WTC11 (cell line): Measurements from ENCODE around the gene ZFR. TPM values are rescaled to one million over a fixed set of nuclear protein-coding genes. Genes with fewer than 3 reads are reported as not detected.

Experiments
- ATAC-seq: fragments of 200-7000 bp; cut with Tn5 transposase; 2 replicates; pipeline ENCODE4 v1.10.0; 2021; ENCODE audit warnings: mild to moderate bottlenecking, moderate library complexity
- CTCF ChIA-PET: fragments of 300-600 bp; sonication (Branson Sonifier 250); formaldehyde crosslinking; loops from one replicate; lab custom pipeline; 2021; ENCODE audit warnings: antibody characterized with exemption; lab: Charles Lee
- POLR2A ChIA-PET: fragments of 350-600 bp; sonication (Branson Sonifier 250); formaldehyde crosslinking; loops from one replicate; lab custom pipeline; 2021; ENCODE audit warnings: antibody characterized with exemption; lab: Charles Lee
- DNase-seq: peaks from one replicate; pipeline ENCODE4 v3.0.0; 2021; ENCODE audit warnings: low spot score
- H3K27ac Mint-ChIP-seq: 2 replicates; pipeline ENCODE4 v1.8.0; 2021; ENCODE audit warnings: mixed read lengths
- H3K27me3 Mint-ChIP-seq: 2 replicates; pipeline ENCODE4 v1.8.0; 2021; ENCODE audit warnings: low read depth, mild to moderate bottlenecking, moderate library complexity, mixed read lengths
- H3K36me3 Mint-ChIP-seq: 2 replicates; pipeline ENCODE4 v1.8.0; 2021; ENCODE audit warnings: mixed read lengths
- H3K4me1 Mint-ChIP-seq: 2 replicates; pipeline ENCODE4 v1.8.0; 2022; ENCODE audit warnings: mixed read lengths
- H3K4me3 Mint-ChIP-seq: 2 replicates; pipeline ENCODE4 v1.8.0; 2021; ENCODE audit warnings: mild to moderate bottlenecking, moderate library complexity, mixed read lengths
- H3K9me3 Mint-ChIP-seq: 2 replicates; pipeline ENCODE4 v1.8.0; 2021; ENCODE audit warnings: mixed read lengths
- CREB1 ChIP-seq: sonication (generic); formaldehyde crosslinking; IDR thresholded peaks from 2 replicates; pipeline ENCODE4 v1.8.0; 2023; ENCODE audit warnings: mild to moderate bottlenecking, missing genetic modification reagents
- EMX1 ChIP-seq: fragments of 250-450 bp; sonication (Bioruptor Pico); IDR thresholded peaks from 2 replicates; pipeline ENCODE4 v1.8.0; 2021; ENCODE audit warnings: mild to moderate bottlenecking
- FOXJ3 ChIP-seq: sonication (generic); formaldehyde crosslinking; IDR thresholded peaks from 2 replicates; pipeline ENCODE4 v1.9.0; 2021; ENCODE audit warnings: missing genetic modification reagents, mild to moderate bottlenecking, borderline replicate concordance
- FOXP1 ChIP-seq: sonication (generic); formaldehyde crosslinking; IDR thresholded peaks from 2 replicates; pipeline ENCODE4 v1.8.0; 2022; ENCODE audit warnings: missing genetic modification reagents, mild to moderate bottlenecking, moderate library complexity, borderline replicate concordance
- GRHL2 ChIP-seq: fragments of 250-450 bp; sonication (Bioruptor Pico); IDR thresholded peaks from 2 replicates; pipeline ENCODE4 v1.8.0; 2022; ENCODE audit warnings: mild to moderate bottlenecking, moderate library complexity; ENCODE audit not compliant: insufficient replicate concordance, severe bottlenecking
- NFYB ChIP-seq: sonication (generic); formaldehyde crosslinking; conservative IDR thresholded peaks from 2 replicates; pipeline ENCODE4 v1.8.0; 2022; ENCODE audit warnings: low read depth, missing genetic modification reagents
- SMAD3 ChIP-seq: sonication (generic); formaldehyde crosslinking; IDR thresholded peaks from 2 replicates; pipeline ENCODE4 v1.8.0; 2022; ENCODE audit warnings: missing genetic modification reagents, mild to moderate bottlenecking, borderline replicate concordance
- SMAD4 ChIP-seq: sonication (generic); formaldehyde crosslinking; IDR thresholded peaks from 2 replicates; pipeline ENCODE4 v1.8.0; 2022; ENCODE audit warnings: mild to moderate bottlenecking, missing genetic modification reagents
- TEAD4 ChIP-seq: sonication (generic); formaldehyde crosslinking; IDR thresholded peaks from 2 replicates; pipeline ENCODE4 v1.8.0; 2022; ENCODE audit warnings: mild to moderate bottlenecking, missing genetic modification reagents
- ZMAT4 ChIP-seq: fragments of 250-450 bp; sonication (Bioruptor Pico); IDR thresholded peaks from 2 replicates; pipeline ENCODE4 v1.9.0; 2021; ENCODE audit warnings: mild to moderate bottlenecking
- ZNF263 ChIP-seq: sonication (generic); formaldehyde crosslinking; IDR thresholded peaks from 2 replicates; pipeline ENCODE4 v1.8.1; 2022; ENCODE audit warnings: low read depth, mild to moderate bottlenecking, moderate library complexity, missing genetic modification reagents
- ZNF317 ChIP-seq: sonication (generic); formaldehyde crosslinking; IDR thresholded peaks from 2 replicates; pipeline ENCODE4 v1.8.1; 2023; ENCODE audit warnings: low read depth, mild to moderate bottlenecking, moderate library complexity, missing genetic modification reagents, borderline replicate concordance
- total RNA-seq: library from RNA; stranded (reverse); gene quantifications from 3 replicates; pipeline ENCODE4 v1.2.3, GENCODE V29; 2021
- TF ChIP-seq, protein P1 (sequence below): sonication (generic); formaldehyde crosslinking; IDR thresholded peaks from 2 replicates; pipeline ENCODE4 v1.8.1; 2023; ENCODE audit warnings: mild to moderate bottlenecking, moderate library complexity, missing genetic modification reagents
- TF ChIP-seq, protein P2 (sequence below): sonication (generic); formaldehyde crosslinking; IDR thresholded peaks from 2 replicates; pipeline ENCODE4 v1.8.1; 2023; ENCODE audit warnings: mild to moderate bottlenecking, missing genetic modification reagents, moderate library complexity
- TF ChIP-seq, protein P3 (sequence below): sonication (generic); formaldehyde crosslinking; IDR thresholded peaks from 2 replicates; pipeline ENCODE4 v1.8.0; 2023; ENCODE audit warnings: mild to moderate bottlenecking, missing genetic modification reagents
- TF ChIP-seq, protein P4 (sequence below): fragments of 250-450 bp; sonication (Bioruptor Pico); IDR thresholded peaks from 2 replicates; pipeline ENCODE4 v1.9.0; 2021; ENCODE audit warnings: mild to moderate bottlenecking, borderline replicate concordance

Gene ZFR
- total RNA-seq, 1 experiment from 2014 or later = 64.5 TPM

DNA sequence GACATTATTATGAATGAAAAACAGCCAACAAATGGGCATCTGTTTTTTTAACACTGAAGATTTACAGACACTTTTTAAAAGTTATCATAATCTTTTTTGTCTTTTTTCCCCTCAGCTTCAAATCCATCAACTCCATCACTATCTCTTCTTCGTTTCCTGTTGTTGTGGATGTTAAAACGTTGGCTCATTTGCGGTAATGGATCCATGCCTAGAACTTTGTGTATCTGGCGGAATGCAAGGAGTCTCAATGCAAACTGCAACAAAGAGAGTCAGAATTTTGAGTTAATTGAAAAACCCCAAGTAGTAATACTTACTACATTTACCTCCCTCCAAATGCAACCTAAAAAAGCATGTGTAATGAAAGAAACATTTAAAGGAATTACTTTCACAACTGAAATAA, 88.9 kb downstream of the ZFR start (continued):
- TF ChIP-seq, protein P1, sequence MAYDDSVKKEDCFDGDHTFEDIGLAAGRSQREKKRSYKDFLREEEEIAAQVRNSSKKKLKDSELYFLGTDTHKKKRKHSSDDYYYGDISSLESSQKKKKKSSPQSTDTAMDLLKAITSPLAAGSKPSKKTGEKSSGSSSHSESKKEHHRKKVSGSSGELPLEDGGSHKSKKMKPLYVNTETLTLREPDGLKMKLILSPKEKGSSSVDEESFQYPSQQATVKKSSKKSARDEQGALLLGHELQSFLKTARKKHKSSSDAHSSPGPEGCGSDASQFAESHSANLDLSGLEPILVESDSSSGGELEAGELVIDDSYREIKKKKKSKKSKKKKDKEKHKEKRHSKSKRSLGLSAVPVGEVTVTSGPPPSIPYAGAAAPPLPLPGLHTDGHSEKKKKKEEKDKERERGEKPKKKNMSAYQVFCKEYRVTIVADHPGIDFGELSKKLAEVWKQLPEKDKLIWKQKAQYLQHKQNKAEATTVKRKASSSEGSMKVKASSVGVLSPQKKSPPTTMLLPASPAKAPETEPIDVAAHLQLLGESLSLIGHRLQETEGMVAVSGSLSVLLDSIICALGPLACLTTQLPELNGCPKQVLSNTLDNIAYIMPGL (CRISPR knock-in tag) = no peak
- no peak for TF ChIP-seq ZNF263 (CRISPR knock-in tag)
- TF ChIP-seq SMAD4 (CRISPR knock-in tag) = no peak
- TF ChIP-seq ZMAT4 (CRISPR knock-in tag) = no peak
- no peak for TF ChIP-seq FOXP1 (CRISPR knock-in tag)

DNA sequence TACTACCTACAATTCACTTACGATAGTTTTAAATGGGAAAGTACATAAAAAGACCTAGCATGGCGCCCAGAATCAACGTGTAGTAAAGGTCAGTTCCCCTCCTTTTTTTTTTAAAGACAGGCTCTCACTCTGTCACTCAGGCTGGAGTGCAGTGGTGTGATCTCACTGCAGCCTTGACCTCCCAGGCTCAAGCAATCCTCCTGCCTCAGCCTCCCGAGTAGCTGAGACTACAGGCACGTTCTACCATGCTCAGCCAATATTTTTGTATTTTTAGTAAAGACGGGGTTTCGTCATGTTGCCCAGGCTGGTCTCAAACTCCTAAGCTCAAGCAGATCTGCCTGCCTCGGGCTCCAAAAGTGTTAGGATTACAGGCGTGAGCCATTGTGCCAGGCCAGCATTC, 91.1 kb downstream of the ZFR start:
- no peak overlapping the region for H3K27ac Mint-ChIP-seq
- ChIA-PET POLR2A (no interaction called here), CTCF (no interaction called here)
- no peak for ATAC-seq
- H3K4me3 Mint-ChIP-seq = no peak overlapping the region
- TF ChIP-seq, protein P2, sequence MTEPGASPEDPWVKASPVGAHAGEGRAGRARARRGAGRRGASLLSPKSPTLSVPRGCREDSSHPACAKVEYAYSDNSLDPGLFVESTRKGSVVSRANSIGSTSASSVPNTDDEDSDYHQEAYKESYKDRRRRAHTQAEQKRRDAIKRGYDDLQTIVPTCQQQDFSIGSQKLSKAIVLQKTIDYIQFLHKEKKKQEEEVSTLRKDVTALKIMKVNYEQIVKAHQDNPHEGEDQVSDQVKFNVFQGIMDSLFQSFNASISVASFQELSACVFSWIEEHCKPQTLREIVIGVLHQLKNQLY (CRISPR knock-in tag) = no peak
- peaks cover 44% of the 10 kb centered on the region for H3K36me3 Mint-ChIP-seq
- peaks cover 12% of the 10 kb centered on the region for H3K9me3 Mint-ChIP-seq
- H3K4me1 Mint-ChIP-seq = no peaks in the 10 kb centered on the region
- H3K27me3 Mint-ChIP-seq = no peaks in the 10 kb centered on the region
- DNase-seq = no peak

DNA sequence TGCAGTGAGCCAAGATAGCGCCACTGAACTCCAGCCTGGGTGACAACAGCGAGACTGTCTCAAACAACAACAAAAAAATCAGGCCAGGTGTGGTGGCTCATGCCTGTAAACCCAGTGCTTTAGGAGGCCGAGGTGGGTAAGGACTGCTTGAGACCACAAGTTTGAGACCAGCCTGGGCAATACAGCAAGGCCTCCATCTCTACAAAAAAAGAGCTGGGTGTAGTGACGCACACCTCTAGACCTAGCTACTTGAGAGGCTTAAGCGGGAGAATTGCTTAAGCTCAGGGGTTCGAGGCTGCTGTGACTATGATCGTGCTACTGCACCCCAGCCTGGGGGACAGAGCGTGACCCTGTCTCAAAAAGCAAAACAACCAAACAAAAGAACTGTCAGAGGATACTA, 91.9 kb downstream of the ZFR start:
- Mint-ChIP-seq H3K27ac (no peak overlapping the region; the same call in 1 of the 2 replicates), H3K4me3 (no peak overlapping the region), H3K4me1 (no peaks in the 10 kb centered on the region), H3K9me3 (peaks cover 20% of the 10 kb centered on the region), H3K27me3 (no peaks in the 10 kb centered on the region), H3K36me3 (peaks cover 49% of the 10 kb centered on the region)
- ATAC-seq (no peak), DNase-seq (no peak)
- no peak for TF ChIP-seq TEAD4 (CRISPR knock-in tag)
- no peak for TF ChIP-seq ZNF317 (CRISPR knock-in tag)
- TF ChIP-seq GRHL2 = no peak
- TF ChIP-seq, protein P1 (CRISPR knock-in tag) = no peak
- TF ChIP-seq EMX1 (CRISPR knock-in tag) = no peak
- no peak for TF ChIP-seq SMAD3 (CRISPR knock-in tag)
- no peak for TF ChIP-seq CREB1 (CRISPR knock-in tag)
- TF ChIP-seq FOXP1 (CRISPR knock-in tag) = no peak
- TF ChIP-seq FOXJ3 (CRISPR knock-in tag) = no peak
- no peak for TF ChIP-seq NFYB (CRISPR knock-in tag)
- TF ChIP-seq, protein P3, sequence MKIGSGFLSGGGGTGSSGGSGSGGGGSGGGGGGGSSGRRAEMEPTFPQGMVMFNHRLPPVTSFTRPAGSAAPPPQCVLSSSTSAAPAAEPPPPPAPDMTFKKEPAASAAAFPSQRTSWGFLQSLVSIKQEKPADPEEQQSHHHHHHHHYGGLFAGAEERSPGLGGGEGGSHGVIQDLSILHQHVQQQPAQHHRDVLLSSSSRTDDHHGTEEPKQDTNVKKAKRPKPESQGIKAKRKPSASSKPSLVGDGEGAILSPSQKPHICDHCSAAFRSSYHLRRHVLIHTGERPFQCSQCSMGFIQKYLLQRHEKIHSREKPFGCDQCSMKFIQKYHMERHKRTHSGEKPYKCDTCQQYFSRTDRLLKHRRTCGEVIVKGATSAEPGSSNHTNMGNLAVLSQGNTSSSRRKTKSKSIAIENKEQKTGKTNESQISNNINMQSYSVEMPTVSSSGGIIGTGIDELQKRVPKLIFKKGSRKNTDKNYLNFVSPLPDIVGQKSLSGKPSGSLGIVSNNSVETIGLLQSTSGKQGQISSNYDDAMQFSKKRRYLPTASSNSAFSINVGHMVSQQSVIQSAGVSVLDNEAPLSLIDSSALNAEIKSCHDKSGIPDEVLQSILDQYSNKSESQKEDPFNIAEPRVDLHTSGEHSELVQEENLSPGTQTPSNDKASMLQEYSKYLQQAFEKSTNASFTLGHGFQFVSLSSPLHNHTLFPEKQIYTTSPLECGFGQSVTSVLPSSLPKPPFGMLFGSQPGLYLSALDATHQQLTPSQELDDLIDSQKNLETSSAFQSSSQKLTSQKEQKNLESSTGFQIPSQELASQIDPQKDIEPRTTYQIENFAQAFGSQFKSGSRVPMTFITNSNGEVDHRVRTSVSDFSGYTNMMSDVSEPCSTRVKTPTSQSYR (CRISPR knock-in tag) = no peak
- TF ChIP-seq, protein P4, sequence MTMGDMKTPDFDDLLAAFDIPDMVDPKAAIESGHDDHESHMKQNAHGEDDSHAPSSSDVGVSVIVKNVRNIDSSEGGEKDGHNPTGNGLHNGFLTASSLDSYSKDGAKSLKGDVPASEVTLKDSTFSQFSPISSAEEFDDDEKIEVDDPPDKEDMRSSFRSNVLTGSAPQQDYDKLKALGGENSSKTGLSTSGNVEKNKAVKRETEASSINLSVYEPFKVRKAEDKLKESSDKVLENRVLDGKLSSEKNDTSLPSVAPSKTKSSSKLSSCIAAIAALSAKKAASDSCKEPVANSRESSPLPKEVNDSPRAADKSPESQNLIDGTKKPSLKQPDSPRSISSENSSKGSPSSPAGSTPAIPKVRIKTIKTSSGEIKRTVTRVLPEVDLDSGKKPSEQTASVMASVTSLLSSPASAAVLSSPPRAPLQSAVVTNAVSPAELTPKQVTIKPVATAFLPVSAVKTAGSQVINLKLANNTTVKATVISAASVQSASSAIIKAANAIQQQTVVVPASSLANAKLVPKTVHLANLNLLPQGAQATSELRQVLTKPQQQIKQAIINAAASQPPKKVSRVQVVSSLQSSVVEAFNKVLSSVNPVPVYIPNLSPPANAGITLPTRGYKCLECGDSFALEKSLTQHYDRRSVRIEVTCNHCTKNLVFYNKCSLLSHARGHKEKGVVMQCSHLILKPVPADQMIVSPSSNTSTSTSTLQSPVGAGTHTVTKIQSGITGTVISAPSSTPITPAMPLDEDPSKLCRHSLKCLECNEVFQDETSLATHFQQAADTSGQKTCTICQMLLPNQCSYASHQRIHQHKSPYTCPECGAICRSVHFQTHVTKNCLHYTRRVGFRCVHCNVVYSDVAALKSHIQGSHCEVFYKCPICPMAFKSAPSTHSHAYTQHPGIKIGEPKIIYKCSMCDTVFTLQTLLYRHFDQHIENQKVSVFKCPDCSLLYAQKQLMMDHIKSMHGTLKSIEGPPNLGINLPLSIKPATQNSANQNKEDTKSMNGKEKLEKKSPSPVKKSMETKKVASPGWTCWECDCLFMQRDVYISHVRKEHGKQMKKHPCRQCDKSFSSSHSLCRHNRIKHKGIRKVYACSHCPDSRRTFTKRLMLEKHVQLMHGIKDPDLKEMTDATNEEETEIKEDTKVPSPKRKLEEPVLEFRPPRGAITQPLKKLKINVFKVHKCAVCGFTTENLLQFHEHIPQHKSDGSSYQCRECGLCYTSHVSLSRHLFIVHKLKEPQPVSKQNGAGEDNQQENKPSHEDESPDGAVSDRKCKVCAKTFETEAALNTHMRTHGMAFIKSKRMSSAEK = no peak
- ChIA-PET CTCF (no interaction called here), POLR2A (no interaction called here)
